Activated T-cell treated with anti-CD3 and anti-CD28 coated beads for 24 hours (primary cell): ENCODE measurements around the gene CTAGE4.
"Not testable (repeated sequence)": the region's sequence is repeated elsewhere in the genome, so short reads cannot be mapped to it uniquely, and the experiment has no call there.

Source experiments
- DNase-seq: peaks from one replicate; pipeline ENCODE4 v3.0.0-alpha.2; 2020; ENCODE audit warnings: low read depth

The CTAGE4 gene

GRCh38 chr7:144205306-144205705 lies 22.0 kb downstream of the CTAGE4 start:
- DNase-seq, result not testable (repeated sequence)

- DNase-seq, result not testable (repeated sequence)
These were observed 33.9 kb downstream of the CTAGE4 start for GRCh38 chr7:144217200-144217599.

- not testable (repeated sequence) for DNase-seq
These were observed 35.3 kb downstream of the CTAGE4 start for GRCh38 chr7:144218581-144218980.

GRCh38 chr7:144219149-144219548 lies 35.9 kb downstream of the CTAGE4 start:
- DNase-seq, result not testable (repeated sequence)

GRCh38 chr7:144220531-144220930 lies 37.3 kb downstream of the CTAGE4 start:
- not testable (repeated sequence) for DNase-seq

GRCh38 chr7:144223675-144224074 lies 40.4 kb downstream of the CTAGE4 start:
- not testable (repeated sequence) for DNase-seq

GRCh38 chr7:144226866-144227265 lies 43.6 kb downstream of the CTAGE4 start:
- DNase-seq, result not testable (repeated sequence)

- DNase-seq, result not testable (repeated sequence)
These were observed 45.5 kb downstream of the CTAGE4 start for GRCh38 chr7:144228810-144229209.

- not testable (repeated sequence) for DNase-seq
These were observed 47.8 kb downstream of the CTAGE4 start for GRCh38 chr7:144231027-144231426.

GRCh38 chr7:144233039-144233438 lies 49.8 kb downstream of the CTAGE4 start:
- DNase-seq, result not testable (repeated sequence)
